ENCODE measurements around the gene PPHLN1.

Gene PPHLN1

GRCh38 chr12:42482748-42483520, 157.0 kb downstream of the PPHLN1 start:
- peak; percentile 71 for DNase-seq (ENCODE audit: low read depth)

DNA sequence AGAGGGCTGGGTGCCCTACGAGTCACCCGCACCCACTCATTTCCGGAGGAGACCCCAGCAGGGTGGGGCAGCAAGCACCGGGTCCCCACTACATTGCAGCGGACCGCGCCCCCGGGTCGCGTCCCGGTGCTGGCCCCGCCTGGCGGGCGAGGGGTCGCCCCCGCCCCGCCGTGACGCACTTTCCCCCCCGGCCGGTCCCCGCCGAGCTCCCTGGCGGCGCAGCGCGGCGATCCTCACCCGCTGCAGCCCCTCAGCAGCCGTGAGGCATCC, 157.5 kb downstream of the PPHLN1 start:
- DNase-seq (ENCODE audit: low read depth), result no peak

GRCh38 chr12:42484996-42485395, 159.0 kb downstream of the PPHLN1 start:
- DNase-seq (ENCODE audit: low read depth), result no peak

GRCh38 chr12:42485823-42486222, 159.9 kb downstream of the PPHLN1 start:
- DNase-seq (ENCODE audit: low read depth), result no peak

GRCh38 chr12:42486407-42486806, 160.4 kb downstream of the PPHLN1 start:
- DNase-seq (ENCODE audit: low read depth), result no peak

DNA sequence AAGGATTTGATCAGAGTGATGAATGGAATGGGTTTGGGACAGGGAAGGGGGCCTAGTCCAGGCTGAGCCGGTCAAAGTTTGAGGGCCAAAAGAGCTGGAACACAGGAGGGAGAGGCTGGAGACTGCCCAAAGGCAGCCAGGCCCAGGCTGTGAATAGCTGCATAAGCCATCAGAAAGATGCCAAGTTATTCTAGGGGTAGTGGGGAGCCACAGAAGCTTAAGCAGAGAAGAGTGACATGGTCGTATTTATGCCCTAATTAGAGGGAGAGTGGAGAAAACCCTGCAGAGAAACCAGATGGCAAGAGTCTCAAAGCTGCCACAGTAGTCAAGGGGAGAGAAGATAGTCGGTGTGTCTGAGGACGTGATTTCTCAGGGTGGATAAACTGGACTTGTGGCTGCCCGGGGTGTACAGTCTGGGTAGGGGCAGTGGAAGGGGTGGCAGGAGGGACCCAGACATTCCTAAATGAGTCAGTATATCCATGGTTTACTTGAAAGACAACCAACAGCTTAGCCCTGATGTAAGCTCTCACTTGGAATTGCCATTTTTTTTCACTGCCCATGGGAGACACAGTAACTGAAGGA, 164.4 kb downstream of the PPHLN1 start:
- DNase-seq (ENCODE audit: low read depth), result no peak
